ENCODE data around the gene TAS2R40.
"Not testable (repeated sequence)": the region's sequence is repeated elsewhere in the genome, so short reads cannot be mapped to it uniquely, and the experiment has no call there.

The TAS2R40 gene

DNA sequence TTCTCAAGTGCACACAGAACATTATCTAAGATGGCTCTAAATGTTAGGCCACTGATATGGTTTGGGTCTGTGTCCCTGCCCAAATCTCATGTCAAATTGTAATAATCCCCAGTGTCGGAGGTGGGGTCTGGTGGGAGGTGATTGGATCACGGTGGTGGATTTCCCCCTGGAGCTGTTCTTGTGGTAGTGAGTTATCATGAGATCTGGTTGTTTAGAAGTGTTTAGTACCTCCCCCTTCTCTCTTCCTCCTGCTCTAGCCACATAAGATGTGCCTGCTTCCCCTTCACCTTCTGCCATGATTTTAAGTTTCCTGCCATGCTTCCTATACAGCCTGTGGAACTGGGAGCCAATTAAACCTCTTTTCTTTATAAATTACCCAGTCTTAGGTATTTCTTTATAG, 30.2 kb downstream of the TAS2R40 start:
- DNase-seq = peak in 1 of 3 donors; percentile 25

DNA sequence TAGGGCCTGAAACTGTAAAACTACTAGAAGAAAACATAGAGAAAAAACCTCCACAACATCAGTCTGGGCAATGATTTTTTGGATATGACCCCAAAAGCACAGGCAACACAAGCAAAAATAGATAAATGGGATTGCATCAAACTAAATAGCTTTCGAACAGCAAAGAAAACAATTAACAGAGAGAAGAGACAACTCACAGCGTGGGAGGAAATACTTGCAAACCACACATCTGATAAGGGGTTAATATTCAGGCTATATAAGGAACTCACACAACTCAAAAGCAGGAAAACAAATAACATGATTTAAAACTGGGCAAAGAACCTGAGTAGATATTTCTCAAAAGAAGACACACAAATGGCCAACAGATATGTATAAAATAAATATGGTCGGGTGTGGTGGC, 33.7 kb downstream of the TAS2R40 start:
- DNase-seq = no peak

DNA sequence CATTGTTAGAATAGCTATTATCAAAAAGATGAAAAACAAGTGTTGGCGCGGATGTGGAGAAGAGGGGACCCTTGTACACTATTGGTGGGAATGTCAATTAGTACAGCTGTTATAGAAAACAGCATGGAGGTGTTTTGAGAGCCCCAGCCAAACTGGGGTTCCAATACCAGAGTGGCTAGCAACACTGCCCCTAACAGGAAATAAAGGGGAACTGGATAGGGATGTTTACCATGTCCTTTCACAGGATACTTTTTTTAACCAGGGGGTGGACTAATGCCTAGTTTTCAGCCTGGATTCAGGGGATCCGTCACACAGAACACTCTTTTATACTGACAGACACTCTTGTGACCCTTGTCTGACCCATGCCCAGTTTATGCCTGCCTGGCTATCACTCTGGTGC, 34.5 kb downstream of the TAS2R40 start:
- no peak for DNase-seq

DNA sequence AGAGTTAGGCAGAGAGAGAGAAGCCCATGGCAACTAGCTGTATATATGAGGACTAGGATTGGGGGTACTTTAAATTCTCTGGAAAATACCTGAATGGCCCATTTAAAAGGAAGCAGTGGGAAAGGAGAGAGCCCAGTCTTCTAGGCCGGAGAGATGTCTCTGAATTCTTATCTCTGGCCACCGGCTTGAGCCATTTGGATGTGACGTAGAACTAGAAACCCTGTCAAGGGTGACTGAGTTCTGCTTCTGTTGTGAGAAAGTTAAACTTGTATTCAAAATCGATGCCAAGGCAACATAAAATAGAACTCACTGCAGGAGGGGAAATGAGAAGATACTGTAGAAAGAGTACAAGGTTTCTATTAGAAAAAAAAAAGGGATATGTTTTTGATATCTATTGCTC, 35.1 kb downstream of the TAS2R40 start:
- no peak for DNase-seq

DNA sequence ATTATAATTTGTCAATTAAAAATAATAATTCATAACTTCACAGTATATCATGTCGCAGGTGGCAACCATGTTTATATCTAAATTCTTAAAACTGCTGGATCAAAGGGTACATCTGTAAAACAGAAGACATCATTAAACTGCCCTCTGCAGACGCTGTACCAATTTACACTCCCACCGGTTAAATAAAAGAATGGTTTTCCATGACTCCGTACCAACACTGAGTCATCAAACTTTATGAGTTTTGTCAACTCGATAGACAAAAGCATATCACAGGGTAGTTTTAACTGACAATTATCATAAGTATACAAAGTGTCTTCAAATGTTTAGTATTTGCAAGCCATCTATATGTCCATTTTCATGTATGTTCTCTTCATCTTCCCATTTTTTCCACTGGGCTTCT, 35.7 kb downstream of the TAS2R40 start:
- no peak for DNase-seq

DNA sequence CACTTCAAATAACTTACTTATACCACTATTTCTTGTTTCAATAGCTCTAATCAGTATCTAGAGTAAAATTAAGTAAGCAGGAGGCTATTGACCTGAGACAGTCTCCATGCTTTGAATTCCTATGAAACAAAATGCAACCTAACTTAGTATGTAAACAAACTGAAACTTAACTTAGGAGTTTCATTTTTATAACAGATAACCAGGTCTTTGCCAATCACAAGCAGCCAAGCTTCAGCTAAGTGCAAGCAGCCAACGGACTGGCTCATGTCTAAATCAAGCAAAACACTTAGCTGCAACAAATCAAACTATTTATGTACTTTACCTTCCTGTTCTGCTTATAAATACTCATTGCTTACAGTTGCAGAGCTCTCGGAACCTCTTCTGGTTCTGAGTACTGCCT, 37.0 kb downstream of the TAS2R40 start:
- DNase-seq = no peak

DNA sequence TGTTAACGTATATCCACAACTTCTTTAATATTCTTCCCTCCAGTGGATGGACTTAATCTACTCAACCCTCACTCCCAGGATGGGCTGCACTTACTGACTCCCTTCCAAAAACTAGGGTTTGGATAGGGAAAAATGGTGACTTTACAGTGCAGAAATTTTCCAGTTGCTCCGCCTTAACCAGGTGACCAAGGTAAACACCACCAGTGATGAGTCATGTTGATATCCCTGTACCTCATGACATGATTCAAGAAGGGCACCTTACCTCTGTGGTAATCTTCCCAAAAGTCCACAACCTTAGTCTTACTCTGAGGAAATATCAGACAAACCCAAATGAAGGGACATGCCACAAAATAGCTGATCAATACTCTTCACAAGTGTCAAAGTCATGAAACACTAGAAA, 37.9 kb downstream of the TAS2R40 start:
- no peak for DNase-seq

DNA sequence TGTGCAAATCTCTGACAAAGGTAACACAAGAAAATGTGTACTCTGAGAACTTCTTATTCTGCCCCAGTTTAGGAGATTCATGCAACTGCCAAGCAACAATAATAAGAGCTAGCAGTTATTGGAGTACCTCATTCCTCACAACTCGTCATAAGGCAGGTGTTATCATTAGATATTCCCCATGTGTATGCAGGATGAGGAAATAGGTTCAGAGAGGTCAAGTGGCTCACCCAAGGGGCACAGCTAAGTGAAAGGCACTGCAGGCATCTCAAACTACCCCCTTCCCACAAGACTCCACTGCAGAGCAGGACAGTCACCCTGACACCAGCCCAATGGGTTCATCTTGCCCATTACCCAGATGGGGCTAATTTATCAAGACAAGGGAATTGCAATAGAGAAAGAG, 40.1 kb downstream of the TAS2R40 start:
- no peak for DNase-seq

DNA sequence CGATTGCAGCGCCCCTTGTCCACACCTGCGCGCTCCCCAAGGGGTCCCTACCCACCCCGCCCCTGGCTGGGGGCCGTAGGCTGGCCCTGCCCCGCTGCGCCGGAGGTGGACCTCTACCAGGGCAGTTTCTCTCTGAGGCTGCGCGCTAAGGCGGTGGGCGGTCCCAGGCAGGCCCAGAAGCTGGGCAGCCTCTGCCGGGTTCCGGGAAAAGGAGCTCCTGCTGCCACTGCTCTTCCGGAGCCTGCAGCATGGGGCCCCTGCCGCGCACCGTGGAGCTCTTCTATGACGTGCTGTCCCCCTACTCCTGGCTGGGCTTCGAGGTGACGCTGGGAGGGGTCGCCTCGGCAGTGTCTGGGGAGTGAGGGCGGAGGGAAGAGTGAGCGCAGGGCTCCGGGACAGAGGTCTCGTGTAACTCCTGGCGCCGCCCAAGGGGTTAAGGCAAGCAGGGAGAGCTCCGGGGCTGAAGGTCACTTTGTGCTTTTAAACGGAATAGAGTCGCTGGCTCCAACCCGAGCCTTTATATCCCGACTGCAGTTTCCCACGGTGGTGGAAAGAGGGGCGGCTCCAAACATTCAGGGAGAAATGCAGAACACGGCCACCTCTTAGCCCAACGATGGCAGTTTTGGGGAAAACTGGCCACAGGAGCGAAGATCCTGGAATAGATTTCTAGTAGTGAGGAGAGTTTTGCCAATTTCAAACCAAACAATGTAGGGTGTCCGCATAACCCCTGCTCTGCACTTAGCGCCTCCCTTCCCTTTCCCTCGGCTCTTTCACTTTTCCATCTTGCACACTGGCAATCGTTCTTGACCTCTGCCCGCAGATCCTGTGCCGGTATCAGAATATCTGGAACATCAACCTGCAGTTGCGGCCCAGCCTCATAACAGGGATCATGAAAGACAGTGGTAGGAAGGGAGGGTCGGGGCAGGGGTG, 41.7 kb downstream of the TAS2R40 start, which contains the start of gene GSTK1:
GSTK1 (plus strand) TSS at position 176 of the 930 bp plus-strand sequence; CDS start at position 249, 73 bp downstream.
- DNase-seq = peak; percentile 82 to 90 (median 85)

DNA sequence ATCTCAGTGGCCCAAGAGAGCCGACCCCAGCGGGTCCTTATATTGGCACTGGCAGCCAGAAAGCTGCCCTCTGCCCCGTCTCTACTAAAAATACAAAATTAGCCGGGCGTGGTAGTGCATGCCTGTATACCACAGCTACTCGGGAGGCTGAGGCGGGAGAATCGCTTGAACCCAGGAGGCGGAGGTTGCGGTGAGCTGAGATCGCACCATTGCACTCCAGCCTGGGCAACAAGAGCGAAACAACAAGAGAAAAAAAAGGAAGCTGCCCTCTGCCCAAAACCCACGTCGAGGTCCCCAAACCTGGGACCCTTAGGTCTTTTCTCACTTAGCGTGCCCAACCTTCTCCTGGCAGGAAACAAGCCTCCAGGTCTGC, 42.3 kb downstream of the TAS2R40 start:
- not testable (repeated sequence) for DNase-seq

DNA sequence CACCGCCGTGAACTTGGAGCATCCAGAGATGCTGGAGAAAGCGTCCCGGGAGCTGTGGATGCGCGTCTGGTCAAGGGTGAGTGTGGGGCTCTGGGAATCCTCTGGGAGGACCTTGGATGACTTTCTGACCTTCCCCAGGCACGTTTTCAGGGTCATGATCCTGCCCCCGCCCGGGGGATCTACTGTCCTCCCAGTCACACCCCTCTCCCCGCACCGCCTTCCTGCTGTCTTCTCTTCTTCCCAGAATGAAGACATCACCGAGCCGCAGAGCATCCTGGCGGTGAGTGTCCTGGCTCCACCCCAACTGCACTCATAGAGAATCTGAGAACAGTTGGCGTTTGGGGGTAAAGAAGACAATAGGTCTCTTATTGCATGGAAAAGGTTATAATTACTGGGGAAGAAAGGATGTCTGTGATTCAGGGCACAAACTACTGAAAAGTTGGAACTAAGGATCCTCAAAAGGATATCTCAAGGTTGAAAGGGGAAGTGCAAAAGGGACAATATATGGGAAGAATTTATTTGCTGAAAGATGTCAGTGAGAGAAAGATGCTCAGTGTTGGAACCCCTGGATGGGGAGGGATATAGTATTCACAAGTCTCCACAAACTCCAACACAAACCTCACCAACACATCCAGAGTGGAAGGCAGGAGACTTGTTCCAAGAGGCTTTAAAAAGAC, 43.3 kb downstream of the TAS2R40 start:
- no peak for DNase-seq

DNA sequence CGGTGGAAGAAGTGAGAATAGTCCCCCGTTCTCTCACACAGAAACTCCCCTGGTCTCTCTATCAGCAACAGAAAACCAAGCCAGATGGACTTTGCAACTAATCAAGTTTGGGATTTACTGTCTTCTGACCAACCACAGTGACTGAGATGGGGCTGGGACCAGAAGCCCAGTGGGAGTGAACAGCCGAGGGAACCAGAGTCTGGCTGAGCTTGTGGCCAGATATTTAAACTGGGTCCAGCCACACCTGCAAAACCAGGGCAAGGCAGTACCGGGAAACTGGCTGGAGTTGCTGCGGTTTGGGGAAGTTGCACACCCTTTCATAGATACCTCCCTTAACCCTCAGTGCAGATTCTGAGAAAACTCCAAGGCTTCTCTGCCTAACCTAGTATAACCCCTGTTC, 47.4 kb downstream of the TAS2R40 start:
- no peak for DNase-seq

DNA sequence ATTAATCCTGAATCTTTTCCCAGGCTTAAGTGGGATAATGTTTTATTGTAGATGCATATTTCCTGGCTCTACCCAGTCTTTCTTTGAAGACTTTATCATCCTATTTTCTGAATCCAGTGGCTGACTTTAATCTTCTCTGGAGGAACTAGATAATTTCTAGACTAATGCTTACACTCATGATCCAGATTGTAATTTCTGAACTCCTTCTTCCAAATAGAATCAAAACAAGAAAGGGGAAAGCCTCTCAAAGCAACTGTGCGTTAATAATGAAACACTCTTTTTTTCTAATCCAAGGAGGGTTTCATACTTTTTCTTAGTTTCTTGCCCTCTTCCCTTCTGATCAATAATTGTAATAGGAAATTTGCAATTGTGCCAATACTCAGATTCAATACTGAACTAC, 49.4 kb downstream of the TAS2R40 start:
- DNase-seq = no peak

All from suppressor macrophage treated with lipopolysaccharide for 1 hour (primary cell).